Measurements from ENCODE around the gene RYR1. TPM values are rescaled to one million over a fixed set of nuclear protein-coding genes. Genes with fewer than 3 reads are reported as not detected.

Gene RYR1
- total and polyA plus RNA-seq, 2 of the 8 experiments (the other 6 are each of a cell fraction or from before 2014, with no cell fraction given) = 5.8 to 11.8 TPM

DNA sequence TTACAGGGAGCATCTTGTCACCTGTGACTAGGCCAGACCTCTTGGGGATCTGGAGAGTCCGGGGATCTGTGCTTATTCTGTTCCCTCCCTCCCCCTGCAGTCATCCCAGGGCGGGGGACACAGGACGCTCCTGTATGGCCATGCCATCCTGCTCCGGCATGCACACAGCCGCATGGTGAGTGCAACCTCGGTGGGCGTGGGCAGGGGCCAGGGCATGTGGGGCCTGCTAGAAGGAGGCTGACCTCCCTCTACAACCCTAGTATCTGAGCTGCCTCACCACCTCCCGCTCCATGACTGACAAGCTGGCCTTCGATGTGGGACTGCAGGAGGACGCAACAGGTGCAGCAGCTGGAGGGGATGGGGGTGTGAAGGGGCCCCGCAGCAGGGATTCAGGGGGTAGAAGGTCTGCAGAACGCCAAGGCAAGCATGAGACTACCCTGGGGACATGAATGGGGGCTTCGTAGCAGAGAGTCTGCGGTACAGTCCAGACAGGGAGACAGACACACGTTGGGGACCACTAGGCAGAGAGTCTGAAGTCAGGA, 10.0 kb downstream of the RYR1 start (continued):
- TF ChIP-seq SP1 (IDR thresholded peaks at IDR 0.05; ENCODE audit: low read depth, low read length) (no peak), ASH2L (IDR thresholded peaks at IDR 0.05; ENCODE audit: low read length) (no peak), POLR2AphosphoS5 (IDR thresholded peaks at IDR 0.05; ENCODE audit: low read depth, low read length) (no peak), SIX5 (IDR thresholded peaks at IDR 0.05; ENCODE audit: low read depth, low read length) (no peak), FOSL1 (IDR thresholded peaks at IDR 0.05; ENCODE audit: insufficient read depth, low read depth, low read length) (no peak), SP4 (IDR thresholded peaks at IDR 0.05; ENCODE audit: low read length) (no peak), JUN (IDR thresholded peaks at IDR 0.05; ENCODE audit: low read depth, low read length) (no peak)
